HepG2 (cell line): ENCODE data around the gene PRR5L. TPM values are rescaled to one million over a fixed set of nuclear protein-coding genes. Genes with fewer than 3 reads are reported as not detected.

Experiments used
- ATAC-seq: fragments of 200-7000 bp; cut with Tn5 transposase; 3 replicates; pipeline ENCODE4 v1.9.1; 2020; ENCODE audit warnings: mild to moderate bottlenecking, moderate library complexity
- BruUV-seq: library from RNA; stranded (reverse); fragments of 400-500 nt; replicated peaks from 2 replicates; lab custom pipeline; 2021; lab: Mats Ljungman, UMichigan
- CTCF ChIA-PET: fragments of 300-600 bp; formaldehyde crosslinking; extraction: SDS; loops from one replicate; lab custom pipeline; 2021; ENCODE audit warnings: low total read pairs, inconsistent platforms, low intra/inter-chr PET ratio; lab: Yijun Ruan, JAX
- POLR2A ChIA-PET: fragments of 350-600 bp; sonication (Branson Sonifier 250); formaldehyde crosslinking; loops from one replicate; lab custom pipeline; 2020; ENCODE audit warnings: antibody characterized with exemption, inconsistent platforms; lab: Yijun Ruan, JAX
- DNase-seq: peaks from one replicate; pipeline ENCODE4 v3.0.0-alpha.2; 2015; ENCODE audit warnings: low spot score
- FAIRE-seq: peaks from 3 replicates; lab custom pipeline; 2011; peaks lifted over from hg19 to GRCh38; lab: Jason Lieb, UNC
- H2AFZ ChIP-seq: one replicate; pipeline ENCODE4 v1.6.1; 2011; ENCODE audit warnings: low read length, inconsistent platforms
- H3K27ac ChIP-seq: fragments of 300-600 bp; 3 replicates; pipeline ENCODE4 v1.8.0; 2011; ENCODE audit warnings: mixed run types, mild to moderate bottlenecking, mixed read lengths, low read length, inconsistent platforms; ENCODE audit not compliant: insufficient read depth; ENCODE audit errors: extremely low read length
- H3K27me3 ChIP-seq, 2 experiments: fragments of 200-600 bp in 1 of 2; 2 replicates in 1 of 2; 3 replicates in 1 of 2; pipeline versions ENCODE4 v1.6.0 to v1.8.0; 2011; ENCODE audit warnings: low read length in 2 of 2, mild to moderate bottlenecking in 2 of 2, moderate library complexity in 2 of 2, inconsistent platforms in 1 of 2; ENCODE audit not compliant: insufficient read depth in 2 of 2, control insufficient read depth in 1 of 2
- H3K36me3 ChIP-seq, 2 experiments: fragments of 200-600 bp in 1 of 2; replicated peaks in 1 of 2; 2 replicates in 1 of 2; 3 replicates in 1 of 2; pipeline versions ENCODE4 v1.5.1 to v1.8.0; 2011; ENCODE audit warnings: low read length in 2 of 2, inconsistent platforms in 1 of 2; ENCODE audit not compliant: insufficient read depth in 2 of 2, control insufficient read depth in 1 of 2
- H3K4me1 ChIP-seq: 2 replicates; pipeline ENCODE4 v1.5.1; 2012; ENCODE audit warnings: low read length, inconsistent platforms; ENCODE audit not compliant: insufficient read depth
- H3K4me2 ChIP-seq: 2 replicates; pipeline ENCODE4 v1.6.0; 2011; ENCODE audit warnings: low read depth, low read length, inconsistent platforms
- H3K4me3 ChIP-seq, 3 experiments: fragments of 200-600 bp in 1 of 3; sonication (generic), shearing (Covaris generic) in 1 of 3; replicated peaks in 1 of 3; 2 replicates each; pipeline ENCODE4 v1.5.1; 2011 to 2016; ENCODE audit warnings: low read length in 3 of 3, inconsistent platforms in 2 of 3, low read depth in 2 of 3, mild to moderate bottlenecking in 2 of 3, control low read depth in 1 of 3, mixed read lengths in 1 of 3; ENCODE audit not compliant: insufficient read depth in 1 of 3
- H3K79me2 ChIP-seq: one replicate; pipeline ENCODE4 v1.6.1; 2011; ENCODE audit warnings: low read length, inconsistent platforms; ENCODE audit not compliant: insufficient read depth
- H3K9ac ChIP-seq: 2 replicates; pipeline ENCODE4 v1.6.0; 2011; ENCODE audit warnings: mild to moderate bottlenecking, low read depth, low read length, inconsistent platforms; ENCODE audit not compliant: insufficient read depth
- H3K9me3 ChIP-seq: 2 replicates; pipeline ENCODE4 v1.5.1; 2012; ENCODE audit warnings: mild to moderate bottlenecking, low read length
- H4K20me1 ChIP-seq: 2 replicates; pipeline ENCODE4 v1.6.0; 2011; ENCODE audit warnings: inconsistent platforms, mild to moderate bottlenecking, low read length, moderate library complexity; ENCODE audit not compliant: insufficient read depth
- ATF7-NPFF ChIP-seq: sonication (generic); formaldehyde crosslinking; IDR thresholded peaks from 2 replicates; pipeline ENCODE4 v1.8.1; 2023; ENCODE audit warnings: mild to moderate bottlenecking, low read depth, missing genetic modification reagents, moderate library complexity
- CHD2 ChIP-seq: IDR thresholded peaks from 2 replicates; pipeline ENCODE4 v1.6.1; 2011; ENCODE audit warnings: low read depth, low read length, improper control_type of control experiment
- DPF2 ChIP-seq: sonication (generic); formaldehyde crosslinking; IDR thresholded peaks from 2 replicates; pipeline ENCODE4 v1.4.0; 2020; ENCODE audit warnings: mild to moderate bottlenecking, low read depth, missing genetic modification reagents, borderline replicate concordance
- KDM6A ChIP-seq: IDR thresholded peaks from 2 replicates; pipeline ENCODE4 v1.6.1; 2016; ENCODE audit warnings: low read depth
- MTA1 ChIP-seq: sonication (generic); formaldehyde crosslinking; IDR thresholded peaks from 2 replicates; pipeline ENCODE4 v1.4.0; 2020; ENCODE audit warnings: missing genetic modification reagents, mild to moderate bottlenecking, borderline replicate concordance
- MXD1 ChIP-seq: sonication (generic); formaldehyde crosslinking; IDR thresholded peaks from 2 replicates; pipeline ENCODE4 v1.4.0; 2020; ENCODE audit warnings: mild to moderate bottlenecking, missing genetic modification reagents
- PAXIP1 ChIP-seq: sonication (generic); formaldehyde crosslinking; conservative IDR thresholded peaks from 2 replicates; pipeline ENCODE4 v1.4.0; 2020; ENCODE audit warnings: mild to moderate bottlenecking, missing genetic modification reagents, moderate library complexity
- ZNF574 ChIP-seq: sonication (generic); formaldehyde crosslinking; IDR thresholded peaks from 2 replicates; pipeline ENCODE4 v1.4.0; 2020; ENCODE audit warnings: missing genetic modification reagents
- ZNF616 ChIP-seq: sonication (generic); formaldehyde crosslinking; IDR thresholded peaks from 2 replicates; pipeline ENCODE4 v1.5.0; 2020; ENCODE audit warnings: low read depth, mild to moderate bottlenecking, missing genetic modification reagents
- WGBS: methylation state at CpG from one replicate; pipeline ENCODE4 v1.1.6; 2017; ENCODE audit warnings: low lambda C conversion rate; 5-methylcytosine and 5-hydroxymethylcytosine counted together
- in situ Hi-C: cut with HindIII; loops from 2 replicates; pipeline ENCODE4 v1.10.0; 2017; ENCODE audit warnings: low pct_unique_long_range_greater_than_20kb; ENCODE audit not compliant: extremely low pct_ligation_motif_present
- intact Hi-C: fragments of 100-400 bp; cut with micrococcal nuclease; formaldehyde crosslinking; loops from one replicate; pipeline ENCODE4 v1.10.0; 2022; ENCODE audit not compliant: unreplicated experiment
- polyA plus RNA-seq, 8 experiments: library from polyadenylated mRNA; depleted of rRNA in 3 of 8; stranded (reverse) in 7 of 8; unstranded in 1 of 8; fragments of >200 nt; fragmentation: Illumina TruSeq in 4 of 8; extraction: Trizol in 4 of 8; gene quantifications; 2 replicates each; pipeline versions ENCODE4 v1.2.1 to v1.2.3, GENCODE V29; 2011 to 2016; ENCODE audit warnings: low read depth in 4 of 8, missing spikeins in 1 of 8, mixed read lengths in 1 of 8; ENCODE audit not compliant: insufficient read depth in 1 of 8
- total RNA-seq, 5 experiments: library from RNA; depleted of rRNA; stranded (reverse); fragments of >200 nt; fragmentation: Illumina TruSeq; extraction: Trizol; gene quantifications; 2 replicates each; pipeline ENCODE4 v1.2.3, GENCODE V29; 2016; ENCODE audit warnings: low read depth in 1 of 5

Gene PRR5L
- total and polyA plus RNA-seq, 2 of the 13 experiments (the other 11 are each of a cell fraction or from before 2014, with no cell fraction given): 0.16 TPM; not detected in 1

- 1% methylated on average over 3 of the region's 4 CpGs for WGBS
- no peaks in the 10 kb centered on the region for H3K36me3 ChIP-seq
- H3K9ac ChIP-seq: no peak overlapping the region
- no peak for TF ChIP-seq ATF7-NPFF (CRISPR knock-in tag)
- TF ChIP-seq ZNF574 (CRISPR knock-in tag): no peak
- no peak for TF ChIP-seq DPF2
- no peak for TF ChIP-seq MTA1 (CRISPR knock-in tag)
- no peak for TF ChIP-seq MXD1
- TF ChIP-seq CHD2: no peak
- no peak for TF ChIP-seq PAXIP1 (CRISPR knock-in tag)
- no peak for TF ChIP-seq ZNF616 (CRISPR knock-in tag)
- no peak for TF ChIP-seq KDM6A (CRISPR knock-in tag)
- H3K27ac ChIP-seq: no peak overlapping the region
- H3K9me3 ChIP-seq: no peaks in the 10 kb centered on the region
- no peak overlapping the region for H3K4me2 ChIP-seq
- ChIA-PET POLR2A (no interaction called here), CTCF (no interaction called here)
- DNase-seq (no peak), FAIRE-seq (no peak), ATAC-seq (no peak)
- intact Hi-C loops: no loop called here
- H3K4me3 ChIP-seq: no peak overlapping the region
- in situ Hi-C loops: no loop called here
- no peaks in the 10 kb centered on the region for H4K20me1 ChIP-seq
- H3K27me3 ChIP-seq: peaks cover 0 to 27% of the 10 kb centered on the region in 2 experiments; a peak in 4 of 5 replicates
- no peaks in the 10 kb centered on the region for H3K79me2 ChIP-seq
- no peak overlapping the region for H2AFZ ChIP-seq
- no peaks in the 10 kb centered on the region for H3K4me1 ChIP-seq
- no TSS peak for BruUV-seq
Measured at GRCh38 chr11:36360826-36361415, 64.8 kb downstream of the PRR5L start.
